GM19025 (cell line): Measurements from ENCODE around the gene RRP9.
"Not testable (repeated sequence)": the region's sequence is repeated elsewhere in the genome, so short reads cannot be mapped to it uniquely, and the experiment has no call there.

Experiments used
- ATAC-seq: cut with Tn5 transposase; IDR thresholded peaks from one replicate; pipeline ENCODE4 v1.9.1; 2021; ENCODE audit warnings: mild to moderate bottlenecking, low read depth, moderate library complexity; ENCODE audit not compliant: unreplicated experiment

Gene RRP9

GRCh38 chr3:51927061-51927977 is 14.4 kb downstream of the RRP9 start:
- no peak for ATAC-seq

GRCh38 chr3:51921081-51921578 is 20.6 kb downstream of the RRP9 start:
- ATAC-seq = no peak

GRCh38 chr3:51916418-51916817 is 25.3 kb downstream of the RRP9 start:
- ATAC-seq = no peak

- no peak for ATAC-seq
Observed at GRCh38 chr3:51908026-51908425, 33.7 kb downstream of the RRP9 start.

- ATAC-seq = no peak
Observed at GRCh38 chr3:51904034-51904823, 37.5 kb downstream of the RRP9 start.

- not testable (repeated sequence) for ATAC-seq
Observed at GRCh38 chr3:51902361-51902760, 39.3 kb downstream of the RRP9 start.

GRCh38 chr3:51900043-51900442 is 41.7 kb downstream of the RRP9 start:
- not testable (repeated sequence) for ATAC-seq

- no peak for ATAC-seq
Observed at GRCh38 chr3:51897391-51897790, 44.3 kb downstream of the RRP9 start.

GRCh38 chr3:51896607-51897305 is 44.9 kb downstream of the RRP9 start:
- ATAC-seq = no peak

- no peak for ATAC-seq
Observed at GRCh38 chr3:51894939-51895338, 46.8 kb downstream of the RRP9 start.

- no peak for ATAC-seq
Observed at GRCh38 chr3:51894391-51894790, 47.3 kb downstream of the RRP9 start.

- ATAC-seq = no peak
Observed at GRCh38 chr3:51891242-51892039, 50.3 kb downstream of the RRP9 start.

GRCh38 chr3:51888463-51889105 is 53.1 kb downstream of the RRP9 start:
- ATAC-seq = no peak

GRCh38 chr3:51887620-51888019 is 54.1 kb downstream of the RRP9 start:
- no peak for ATAC-seq

GRCh38 chr3:51886447-51886846 is 55.3 kb downstream of the RRP9 start:
- no peak for ATAC-seq
